K562 (cell line): ENCODE results near the gene RSPRY1. TPM values are rescaled to one million over a fixed set of nuclear protein-coding genes. Genes with fewer than 3 reads are reported as not detected.

Experiments used
- BCL6 ChIP-seq: fragments of 250-450 bp; sonication (Bioruptor Pico); IDR thresholded peaks from 2 replicates; pipeline ENCODE4 v1.4.0; 2020
- CHCHD3 ChIP-seq: fragments of 250-450 bp; sonication (Bioruptor Pico); IDR thresholded peaks from 2 replicates; pipeline ENCODE4 v2.1.2; 2022; ENCODE audit warnings: mild to moderate bottlenecking
- CHD1 ChIP-seq: fragments of 200-600 bp; sonication (generic); IDR thresholded peaks from one replicate; pipeline ENCODE4 v1.6.1; 2012; ENCODE audit warnings: mild to moderate bottlenecking, moderate library complexity, low read length, inconsistent platforms
- CLOCK ChIP-seq: fragments of 250-450 bp; sonication (Bioruptor Pico); IDR thresholded peaks from 2 replicates; pipeline ENCODE4 v1.4.0; 2020; ENCODE audit warnings: mild to moderate bottlenecking, moderate library complexity, borderline replicate concordance
- E2F6 ChIP-seq, 2 experiments: IDR thresholded peaks; 2 replicates each; pipeline ENCODE4 v1.6.1; 2011; ENCODE audit warnings: borderline replicate concordance in 1 of 2, control low read depth in 1 of 2, low read depth in 1 of 2, low read length in 1 of 2, mild to moderate bottlenecking in 1 of 2, mixed read lengths in 1 of 2, moderate library complexity in 1 of 2; ENCODE audit not compliant: insufficient read depth in 1 of 2, insufficient read length in 1 of 2, poor library complexity in 1 of 2, severe bottlenecking in 1 of 2; ENCODE audit errors: extremely low read depth in 1 of 2
- GATA2 ChIP-seq: sonication (generic); formaldehyde crosslinking; IDR thresholded peaks from 2 replicates; pipeline ENCODE4 v1.4.0; 2020; ENCODE audit warnings: mild to moderate bottlenecking, missing genetic modification reagents
- HDAC3 ChIP-seq: fragments of 450-650 bp; IDR thresholded peaks from 2 replicates; pipeline ENCODE4 v1.6.1; 2018; ENCODE audit warnings: borderline replicate concordance, mild to moderate bottlenecking, moderate library complexity; ENCODE audit not compliant: partially characterized antibody
- HMBOX1 ChIP-seq: sonication (generic); IDR thresholded peaks from 2 replicates; pipeline ENCODE4 v1.6.1; 2016
- HNRNPH1 ChIP-seq: fragments of 200-400 bp; formaldehyde crosslinking; optimal IDR thresholded peaks from 2 replicates; pipeline ENCODE3; 2017; ENCODE audit warnings: low read depth, mild to moderate bottlenecking, low read length, moderate library complexity
- MYC ChIP-seq, 2 experiments: fragments of 250-450 bp in 1 of 2; sonication (Bioruptor Pico) in 1 of 2; IDR thresholded peaks; 2 replicates each; pipeline versions ENCODE4 v1.5.1 to v1.6.1; 2012 to 2021; ENCODE audit warnings: low read depth in 2 of 2, borderline replicate concordance in 1 of 2, improper control_type of control experiment in 1 of 2, low read length in 1 of 2, mild to moderate bottlenecking in 1 of 2, moderate library complexity in 1 of 2
- NFATC3 ChIP-seq: fragments of 450-650 bp; IDR thresholded peaks from 2 replicates; pipeline ENCODE4 v1.6.1; 2017; ENCODE audit warnings: mild to moderate bottlenecking
- PBX2 ChIP-seq, 2 experiments: IDR thresholded peaks in 1 of 2; conservative IDR thresholded peaks in 1 of 2; 2 replicates each; pipeline ENCODE4 v1.6.1; 2016; ENCODE audit warnings: low read depth in 2 of 2, mild to moderate bottlenecking in 1 of 2, missing compliant biosample characterization in 1 of 2, missing genetic modification characterization in 1 of 2, moderate library complexity in 1 of 2
- PCBP1 ChIP-seq: fragments of 200-400 bp; formaldehyde crosslinking; IDR thresholded peaks from 2 replicates; pipeline ENCODE4 v1.6.1; 2018; ENCODE audit warnings: mild to moderate bottlenecking, low read depth, low read length; ENCODE audit not compliant: poor library complexity, severe bottlenecking
- PHF21A ChIP-seq: fragments of 450-650 bp; IDR thresholded peaks from 2 replicates; pipeline ENCODE4 v1.6.1; 2017; ENCODE audit warnings: low read depth, borderline replicate concordance
- RAD51 ChIP-seq: fragments of 450-650 bp; IDR thresholded peaks from 2 replicates; pipeline ENCODE4 v1.7.1; 2016; ENCODE audit warnings: low read depth, mild to moderate bottlenecking, borderline replicate concordance
- SMAD3 ChIP-seq: fragments of 450-650 bp; formaldehyde crosslinking; conservative IDR thresholded peaks from 2 replicates; pipeline ENCODE4 v1.4.0; 2020; ENCODE audit warnings: mild to moderate bottlenecking
- SMARCE1 ChIP-seq: fragments of 450-650 bp; IDR thresholded peaks from 2 replicates; pipeline ENCODE4 v1.7.1; 2016; ENCODE audit warnings: mild to moderate bottlenecking
- U2AF2 ChIP-seq: fragments of 200-400 bp; formaldehyde crosslinking; optimal IDR thresholded peaks from 2 replicates; pipeline ENCODE3; 2017; ENCODE audit warnings: low read depth, mild to moderate bottlenecking, low read length
- ZNF445 ChIP-seq: fragments of 250-450 bp; sonication (Bioruptor Pico); IDR thresholded peaks from 2 replicates; pipeline ENCODE4 v1.4.0; 2020; ENCODE audit warnings: low read depth, mild to moderate bottlenecking, moderate library complexity
- ZNF695 ChIP-seq: fragments of 450-650 bp; formaldehyde crosslinking; IDR thresholded peaks from 2 replicates; pipeline ENCODE4 v1.4.0; 2020; ENCODE audit warnings: mild to moderate bottlenecking, moderate library complexity
- ZNF778 ChIP-seq: fragments of 450-650 bp; formaldehyde crosslinking; IDR thresholded peaks from 2 replicates; pipeline ENCODE4 v1.4.0; 2020; ENCODE audit warnings: mild to moderate bottlenecking, moderate library complexity
- polyA plus RNA-seq, 8 experiments: library from polyadenylated mRNA; depleted of rRNA in 4 of 8; stranded (reverse) in 5 of 8; unstranded in 3 of 8; fragments of >200 nt; fragmentation: Nextera tagmentation in 2 of 8; fragmentation: Illumina TruSeq in 1 of 8; extraction: Ambion mirVana in 2 of 8; extraction: Trizol in 1 of 8; gene quantifications; 2 replicates each; pipeline versions ENCODE4 v1.2.1 to v1.2.3, GENCODE V29; 2011 to 2014; ENCODE audit warnings: inconsistent platforms in 1 of 8, missing spikeins in 1 of 8
- total RNA-seq, 7 experiments: library from RNA; depleted of rRNA in 6 of 7; stranded (reverse); fragments of >200 nt in 6 of 7; fragmentation: Illumina TruSeq in 2 of 7; extraction: Trizol in 2 of 7; gene quantifications; 2 replicates each; pipeline versions ENCODE4 v1.2.1 to v1.2.3, GENCODE V29; 2011 to 2021; ENCODE audit warnings: low replicate concordance in 1 of 7

RSPRY1 gene
- total and polyA plus RNA-seq, 9 of the 15 experiments (the other 6 are each of a cell fraction or from before 2014, with no cell fraction given): 10.2 to 27.8 (median 20.8) TPM

- TF ChIP-seq E2F6 (IDR thresholded peaks at IDR 0.05; ENCODE audit: borderline replicate concordance in 1 of 2, extremely low read depth in 1 of 2, insufficient read depth in 1 of 2, insufficient read length in 1 of 2, low read depth in 1 of 2, low read length in 1 of 2, poor library complexity in 1 of 2, severe bottlenecking in 1 of 2): peak in 1 of 2 experiments; percentile 13
- no peak for TF ChIP-seq HNRNPH1
- peak; percentile 70; the same call in 1 of the 2 replicates for TF ChIP-seq NFATC3
- TF ChIP-seq HMBOX1: no peak; the same call in 1 of the 2 replicates
- no peak for TF ChIP-seq MYC (IDR thresholded peaks at IDR 0.05; ENCODE audit: low read depth, low read length)
- TF ChIP-seq MYC (CRISPR knock-in tag; IDR thresholded peaks at IDR 0.05; ENCODE audit: borderline replicate concordance, low read depth): peak; percentile 54; the same call in 1 of the 2 replicates
- TF ChIP-seq ZNF778 (CRISPR knock-in tag): no peak
- TF ChIP-seq GATA2 (CRISPR knock-in tag): no peak
- no peak for TF ChIP-seq CLOCK
- no peak for TF ChIP-seq CHCHD3 (CRISPR knock-in tag)
- peak; percentile 43 for TF ChIP-seq HDAC3
- no peak for TF ChIP-seq U2AF2
- no peak for TF ChIP-seq SMAD3 (CRISPR knock-in tag)
- TF ChIP-seq BCL6 (CRISPR knock-in tag): no peak
- TF ChIP-seq ZNF445 (CRISPR knock-in tag): no peak
- TF ChIP-seq CHD1: no peak
- no peak for TF ChIP-seq ZNF695 (CRISPR knock-in tag)
- TF ChIP-seq RAD51: 0 out of 2 replicates have a peak, but pooled peaks have one; percentile 11
- TF ChIP-seq PHF21A: no peak
- 0 out of 2 replicates have a peak, but pooled peaks have one; percentile 23 for TF ChIP-seq SMARCE1
- TF ChIP-seq PCBP1: no peak
- no peak for TF ChIP-seq PBX2 (CRISPR knock-in tag; IDR thresholded peaks at IDR 0.05; ENCODE audit: low read depth)
- TF ChIP-seq PBX2 (tag; conservative IDR thresholded peaks at IDR 0.05; ENCODE audit: low read depth): 0 out of 2 replicates have a peak, but pooled peaks have one; percentile 18
Measured at GRCh38 chr16:57244463-57244766, 58.3 kb downstream of the RSPRY1 start (continued).
